Limb (tissue), 2 donors: ENCODE results near the gene SSTR3.
"Not testable (repeated sequence)": the region's sequence is repeated elsewhere in the genome, so short reads cannot be mapped to it uniquely, and the experiment has no call there.

Experiments used
- DNase-seq, 2 donors: peaks; one replicate each; pipeline ENCODE4 v3.0.0-alpha.2; 2016; ENCODE audit errors: extremely low spot score in 2 of 2

The SSTR3 gene

GRCh38 chr22:37242395-37242918 lies 30.2 kb upstream of the SSTR3 start:
- DNase-seq, result no peak

GRCh38 chr22:37241351-37242142 lies 29.3 kb upstream of the SSTR3 start:
- no peak for DNase-seq

- no peak for DNase-seq
Measured at GRCh38 chr22:37240941-37241320, 28.7 kb upstream of the SSTR3 start.

GRCh38 chr22:37240240-37240940 lies 28.1 kb upstream of the SSTR3 start:
- no peak for DNase-seq

GRCh38 chr22:37239336-37240239 lies 27.3 kb upstream of the SSTR3 start:
- DNase-seq, result no peak

GRCh38 chr22:37237371-37238268 lies 25.3 kb upstream of the SSTR3 start:
- DNase-seq, result no peak

GRCh38 chr22:37235897-37236607 lies 23.8 kb upstream of the SSTR3 start:
- DNase-seq, result no peak

GRCh38 chr22:37234736-37235711 lies 22.7 kb upstream of the SSTR3 start:
- DNase-seq, result no peak

GRCh38 chr22:37233751-37234631 lies 21.7 kb upstream of the SSTR3 start:
- no peak for DNase-seq

- DNase-seq, result not testable (repeated sequence)
Measured at GRCh38 chr22:37233371-37233750, 21.1 kb upstream of the SSTR3 start.

GRCh38 chr22:37232140-37232998 lies 20.1 kb upstream of the SSTR3 start:
- DNase-seq, result no peak

- no peak for DNase-seq
Measured at GRCh38 chr22:37231406-37232139, 19.3 kb upstream of the SSTR3 start.

GRCh38 chr22:37230673-37231405 lies 18.6 kb upstream of the SSTR3 start:
- no peak for DNase-seq

GRCh38 chr22:37229805-37230672 lies 17.8 kb upstream of the SSTR3 start:
- DNase-seq, result no peak
